HPDE6-E6E7 (cell line): Measurements from ENCODE around the gene RPTOR.

Source experiments
- DNase-seq: peaks from one replicate; pipeline ENCODE4 v3.0.0; 2011; ENCODE audit warnings: missing footprints; ENCODE audit errors: extremely low spot score

RPTOR gene

GRCh38 chr17:80830020-80830780 lies 285.6 kb downstream of the RPTOR start:
- no peak for DNase-seq

GRCh38 chr17:80831491-80831890 lies 286.9 kb downstream of the RPTOR start:
- no peak for DNase-seq

GRCh38 chr17:80832266-80832676 lies 287.6 kb downstream of the RPTOR start:
- no peak for DNase-seq

GRCh38 chr17:80832888-80833583 lies 288.4 kb downstream of the RPTOR start:
- peak; percentile 98 for DNase-seq

- no peak for DNase-seq
Observed at GRCh38 chr17:80833952-80834892, 289.6 kb downstream of the RPTOR start.

GRCh38 chr17:80834893-80835275 lies 290.2 kb downstream of the RPTOR start:
- no peak for DNase-seq

GRCh38 chr17:80835816-80836657 lies 291.4 kb downstream of the RPTOR start:
- DNase-seq = no peak

- no peak for DNase-seq
Observed at GRCh38 chr17:80836658-80836965, 292.0 kb downstream of the RPTOR start.

- DNase-seq = no peak
Observed at GRCh38 chr17:80836971-80837481, 292.4 kb downstream of the RPTOR start.

- no peak for DNase-seq
Observed at GRCh38 chr17:80837711-80838110, 293.1 kb downstream of the RPTOR start.

- DNase-seq = no peak
Observed at GRCh38 chr17:80838311-80839025, 293.8 kb downstream of the RPTOR start.

- DNase-seq = no peak
Observed at GRCh38 chr17:80839026-80839345, 294.3 kb downstream of the RPTOR start.

GRCh38 chr17:80839511-80839941 lies 294.9 kb downstream of the RPTOR start:
- no peak for DNase-seq

GRCh38 chr17:80839970-80840369 lies 295.3 kb downstream of the RPTOR start:
- no peak for DNase-seq

GRCh38 chr17:80842456-80843013 lies 297.9 kb downstream of the RPTOR start:
- no peak for DNase-seq

- DNase-seq = no peak
Observed at GRCh38 chr17:80843741-80844156, 299.1 kb downstream of the RPTOR start.

- no peak for DNase-seq
Observed at GRCh38 chr17:80844418-80844990, 299.9 kb downstream of the RPTOR start.

- no peak for DNase-seq
Observed at GRCh38 chr17:80845069-80845862, 300.6 kb downstream of the RPTOR start.
